ENCODE data around the gene EXD2.

GRCh38 chr14:69285661-69286255 is 94.5 kb downstream of the EXD2 start:
- TF ChIP-seq EZH2 (IDR thresholded peaks at IDR 0.05) (no peak), POLR2AphosphoS5 (IDR thresholded peaks at IDR 0.05; ENCODE audit: borderline replicate concordance, low read depth, low read length) (no peak), FOXP2 (optimal IDR thresholded peaks at IDR 0.05; ENCODE audit: control extremely low read depth, extremely low read length, insufficient read depth) (no peak)

Data from SK-N-MC (cell line).